HG02884 (cell line): ENCODE data around the gene ABCC4.

Experiments used
- ATAC-seq: cut with Tn5 transposase; IDR thresholded peaks from one replicate; pipeline ENCODE4 v1.9.1; 2021; ENCODE audit warnings: mild to moderate bottlenecking, moderate library complexity; ENCODE audit not compliant: unreplicated experiment

Gene ABCC4

DNA sequence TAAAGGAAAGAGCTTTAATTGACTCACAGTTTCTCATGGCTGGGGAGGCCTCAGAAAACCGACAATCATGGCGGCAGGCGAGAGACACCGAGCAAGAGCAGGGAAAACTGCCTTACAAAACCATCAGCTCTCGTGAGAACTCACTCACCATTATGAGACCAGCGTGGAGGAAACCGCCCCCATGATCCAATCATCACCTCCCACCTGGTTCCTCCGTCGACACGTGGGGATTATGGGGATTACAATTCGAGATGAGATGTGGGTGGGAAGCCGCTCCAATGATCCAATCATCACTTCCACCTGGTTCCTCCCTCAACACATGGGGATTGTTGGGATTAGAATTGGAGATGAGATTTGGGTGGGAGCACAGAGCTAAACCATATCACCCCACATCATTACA is 293.9 kb downstream of the ABCC4 start:
- ATAC-seq: no peak

DNA sequence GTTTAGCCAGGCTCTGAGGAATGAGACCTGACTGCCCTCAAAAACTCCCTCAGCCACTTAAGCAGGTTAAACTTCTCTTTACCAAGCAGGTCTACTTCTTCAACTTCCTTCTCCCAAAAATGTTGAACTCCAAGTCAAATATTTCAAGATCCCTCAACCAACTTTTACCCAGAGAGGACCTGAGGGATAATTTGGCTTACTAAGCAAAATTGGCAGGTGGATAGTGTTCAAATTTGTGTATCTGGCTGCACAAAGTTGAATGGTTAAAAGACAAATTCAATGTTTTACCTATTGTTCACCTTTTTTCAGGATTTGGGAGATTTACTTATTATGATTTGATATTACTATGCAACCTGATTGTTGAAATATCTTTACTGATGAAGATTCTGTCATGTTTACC is 296.0 kb downstream of the ABCC4 start:
- ATAC-seq: no peak

DNA sequence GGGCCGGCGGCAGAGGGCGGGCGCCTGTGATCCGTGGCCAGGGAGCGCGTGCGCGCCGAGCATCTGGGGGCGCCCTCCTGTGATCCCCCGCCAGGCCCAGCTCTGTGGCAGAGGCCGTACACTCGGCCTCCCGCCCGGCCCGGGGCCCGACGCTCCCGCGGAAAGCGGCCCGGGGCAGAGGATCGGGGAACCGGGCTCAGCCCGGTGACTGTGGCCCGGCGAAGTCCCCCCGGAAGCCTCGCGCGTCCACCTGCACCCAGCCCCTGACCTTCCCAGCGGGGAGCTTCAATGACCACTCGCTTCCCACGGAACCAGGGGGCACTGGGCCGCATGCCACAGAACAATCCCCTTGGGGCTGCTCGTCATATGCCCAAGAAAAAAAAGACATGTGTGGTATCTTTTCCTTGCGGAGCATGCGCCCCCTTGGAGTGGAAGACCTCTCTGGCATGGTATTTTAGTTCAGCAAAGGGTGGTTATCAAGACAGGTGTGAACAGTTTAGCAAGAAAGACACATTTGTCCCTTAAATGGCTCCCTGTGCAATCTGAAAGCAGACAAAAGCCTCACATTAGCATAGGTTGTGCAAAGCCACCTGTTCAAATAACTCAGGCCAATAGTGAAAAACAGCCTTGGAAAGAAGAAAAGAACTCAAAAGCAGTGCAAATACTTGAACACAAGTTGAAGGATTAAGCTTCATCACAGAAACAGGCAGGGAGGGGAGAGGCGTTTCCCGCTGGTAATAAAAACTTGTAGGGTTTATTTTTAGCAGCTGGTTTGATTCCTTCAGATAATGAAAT is 298.0 kb downstream of the ABCC4 start:
- no peak for ATAC-seq

DNA sequence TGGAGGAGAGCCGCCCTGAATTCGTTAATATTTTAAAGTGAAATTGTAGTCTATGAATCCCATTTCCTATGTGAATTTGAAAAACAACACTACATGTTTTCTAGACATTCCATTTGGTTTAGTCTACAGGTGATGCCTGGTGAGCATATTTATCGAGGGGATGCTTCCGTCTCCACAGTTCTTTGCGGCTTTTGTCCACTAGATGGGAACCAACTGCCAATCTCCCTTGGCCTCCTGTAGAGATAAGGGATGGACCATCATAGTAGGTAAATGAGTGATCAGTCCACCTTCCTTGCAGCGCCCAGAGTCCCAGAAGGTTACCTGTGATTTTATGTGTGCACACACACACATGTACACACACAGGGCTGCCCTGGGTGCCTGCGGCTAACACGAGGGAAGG is 299.1 kb downstream of the ABCC4 start:
- ATAC-seq: no peak

DNA sequence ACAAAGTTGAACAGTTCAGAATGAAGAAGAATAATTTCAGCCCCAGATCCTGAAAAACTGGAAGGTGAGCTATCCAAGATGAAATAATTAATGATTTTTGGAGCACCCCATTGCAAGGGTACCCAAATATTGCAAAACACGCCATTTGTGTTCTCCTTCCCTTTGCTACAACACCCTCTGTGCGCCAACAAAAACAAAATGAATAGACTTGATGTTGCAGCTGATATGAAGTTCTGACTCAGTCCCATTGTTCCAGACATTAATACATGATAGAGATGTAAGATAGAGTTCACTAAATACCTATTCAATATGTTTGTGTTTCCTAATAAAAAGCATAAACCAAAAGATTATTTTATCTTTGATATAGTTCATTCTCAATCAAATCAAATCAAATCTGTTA is 301.4 kb downstream of the ABCC4 start:
- ATAC-seq: no peak

DNA sequence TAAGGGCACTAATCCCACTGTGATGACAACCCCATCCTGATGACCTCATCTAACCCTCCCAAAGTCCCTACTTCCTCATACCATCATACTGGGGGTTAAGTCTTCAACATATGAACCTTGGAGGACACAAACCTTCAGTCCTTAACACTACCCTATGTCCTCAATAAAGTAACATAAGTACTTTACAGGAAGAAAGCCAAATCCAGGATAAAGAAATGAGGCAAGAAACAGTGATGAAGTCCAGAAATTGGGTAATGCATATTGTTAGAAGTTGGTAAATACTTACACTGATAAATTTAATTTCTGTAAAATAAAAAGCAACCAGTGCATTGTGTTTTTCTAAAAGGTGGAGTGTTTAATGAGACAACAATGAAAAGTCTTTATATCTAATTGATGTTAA is 304.1 kb downstream of the ABCC4 start:
- no peak for ATAC-seq

DNA sequence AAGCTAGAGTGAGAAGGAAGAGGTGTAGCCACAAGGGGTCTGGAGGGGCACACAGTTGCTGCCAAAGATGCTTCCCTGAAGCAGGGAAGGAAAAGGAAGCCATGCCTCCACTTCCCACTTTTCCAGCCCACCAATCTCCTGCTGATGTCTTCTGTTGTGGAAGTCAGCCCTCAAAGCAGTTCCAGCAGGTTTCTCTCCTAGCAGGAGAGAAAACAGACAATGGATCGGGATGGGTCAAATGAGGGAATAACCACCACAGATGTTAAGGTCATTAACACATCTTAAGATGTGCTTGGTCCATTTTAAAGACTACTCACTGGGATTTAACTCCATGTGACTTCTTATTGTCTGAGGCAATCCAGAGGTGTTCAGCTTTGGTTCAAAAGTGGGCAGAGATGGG is 304.8 kb downstream of the ABCC4 start:
- no peak for ATAC-seq

DNA sequence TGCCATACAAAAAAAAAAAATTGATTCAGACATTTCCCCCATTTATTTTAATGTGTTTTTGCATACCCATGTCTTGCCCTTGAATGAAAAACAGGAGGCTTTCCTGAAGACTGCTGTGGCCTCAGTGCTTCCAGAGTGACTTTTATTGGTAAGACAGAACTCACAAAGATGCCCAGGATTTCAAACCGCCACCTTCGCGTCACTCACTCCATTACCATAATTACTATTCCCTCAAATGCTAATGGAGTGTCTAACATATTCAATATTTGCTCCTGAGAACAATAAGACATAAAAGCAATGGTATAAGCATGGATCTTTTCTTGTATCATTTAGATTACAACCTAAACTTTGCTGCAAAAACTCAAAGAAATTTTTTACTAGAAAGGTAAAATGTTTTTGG is 306.7 kb downstream of the ABCC4 start:
- no peak for ATAC-seq

GRCh38 chr13:94993616-94994015 is 307.6 kb downstream of the ABCC4 start:
- ATAC-seq: no peak

DNA sequence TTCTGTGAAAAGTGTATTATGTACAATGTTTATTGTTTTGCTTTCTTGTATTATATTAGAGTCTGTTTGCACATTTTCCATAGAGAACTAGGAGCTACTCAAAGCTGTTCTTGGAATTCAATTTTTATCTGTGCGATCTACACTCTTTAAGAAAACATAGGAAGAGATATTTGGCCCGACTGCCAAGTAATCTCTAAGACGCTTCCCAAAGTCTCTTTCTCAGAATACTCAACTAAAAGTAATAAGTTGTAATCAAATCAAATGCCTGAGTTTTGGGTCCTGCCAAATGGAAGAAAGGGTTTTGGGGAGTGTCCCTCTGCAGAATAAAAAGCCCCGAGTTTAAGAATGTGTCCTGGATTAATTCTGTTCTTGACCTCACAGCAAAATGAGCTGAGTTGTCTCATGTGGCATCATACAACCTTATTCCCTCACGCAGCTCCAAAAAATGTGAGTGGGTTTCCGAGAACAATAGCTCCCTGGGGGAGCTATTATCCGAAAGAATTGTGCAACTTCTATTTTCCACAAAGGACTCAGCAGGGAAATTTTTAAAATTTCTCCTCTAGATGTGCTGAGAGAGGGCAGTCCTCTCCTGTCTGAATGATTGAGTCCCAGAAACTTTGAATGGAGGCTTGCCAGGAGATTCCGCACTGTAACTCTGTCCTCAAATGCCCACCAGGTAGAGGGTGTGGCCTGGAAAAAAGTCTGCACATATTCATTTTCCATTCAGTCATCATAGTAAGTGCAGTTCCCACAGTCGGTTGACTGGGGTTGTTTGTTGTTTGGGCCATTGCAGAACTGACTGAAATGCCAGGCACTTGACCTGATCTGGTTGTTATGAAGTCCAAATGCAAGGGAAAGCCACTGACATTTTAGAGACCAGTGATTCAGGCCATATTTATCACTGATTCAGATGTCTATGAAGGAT is 309.0 kb downstream of the ABCC4 start:
- no peak for ATAC-seq

DNA sequence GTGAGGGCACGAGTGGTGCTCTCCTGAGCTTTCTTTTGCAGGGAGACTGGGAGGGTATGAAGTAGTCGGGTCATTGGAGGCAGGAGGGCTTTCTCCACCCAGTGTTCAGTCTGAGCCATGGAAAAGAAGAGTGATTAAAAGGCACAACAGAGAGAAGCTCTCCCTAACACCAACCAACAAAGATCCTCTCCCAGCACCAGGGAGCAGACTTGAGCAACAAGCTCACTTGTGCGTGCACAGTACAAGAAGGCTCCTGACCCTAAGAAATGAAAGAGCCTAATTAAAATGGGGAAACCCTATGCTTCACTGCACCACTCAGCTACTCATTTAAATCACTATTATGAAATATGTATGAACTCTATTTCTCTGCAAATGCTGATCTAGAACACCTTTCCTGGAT is 312.6 kb downstream of the ABCC4 start:
- no peak for ATAC-seq

- no peak for ATAC-seq
Observed at GRCh38 chr13:94987869-94988268, 313.4 kb downstream of the ABCC4 start.

DNA sequence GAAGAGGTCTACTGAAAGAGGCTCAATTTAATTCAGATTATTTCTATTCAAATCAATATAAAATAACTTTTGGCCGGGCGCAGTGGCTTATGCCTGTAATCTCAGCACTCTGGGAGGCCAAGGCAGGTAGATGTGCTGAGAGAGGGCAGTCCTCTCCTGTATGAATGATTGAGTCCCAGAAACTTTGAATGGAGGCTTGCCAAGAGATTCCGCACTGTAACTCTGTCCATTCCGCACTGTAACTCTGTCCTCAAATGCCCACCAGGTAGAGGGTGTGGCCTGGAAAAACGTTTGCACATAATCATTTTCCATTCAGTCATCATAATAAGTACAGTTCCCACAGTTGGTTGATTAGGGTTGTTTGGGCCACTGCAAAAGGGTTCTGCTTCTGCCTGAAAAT is 314.2 kb downstream of the ABCC4 start:
- no peak for ATAC-seq

DNA sequence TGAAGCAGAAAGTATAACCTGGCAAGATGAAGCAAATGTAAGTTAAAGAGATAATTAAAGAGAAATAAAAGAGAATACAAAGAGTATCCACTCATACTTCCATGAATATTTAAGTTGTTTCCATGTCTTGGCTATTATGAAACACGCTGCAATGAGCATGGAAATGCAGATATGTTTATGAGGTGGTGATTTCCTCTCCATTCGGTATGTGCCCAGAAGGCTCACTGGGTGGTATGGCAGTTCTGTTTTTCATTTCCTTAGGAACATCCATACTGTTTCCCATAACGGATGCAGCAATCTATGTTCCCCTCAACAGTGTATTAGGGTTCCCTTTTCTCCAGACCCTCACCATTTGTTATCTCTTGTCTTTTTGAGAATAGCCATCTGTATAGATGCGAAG is 316.3 kb downstream of the ABCC4 start:
- ATAC-seq: no peak

- no peak for ATAC-seq
Observed at GRCh38 chr13:94978516-94978915, 322.7 kb downstream of the ABCC4 start.

GRCh38 chr13:94974015-94974951 is 327.0 kb downstream of the ABCC4 start:
- no peak for ATAC-seq

- no peak for ATAC-seq
Observed at GRCh38 chr13:94972262-94972661, 329.0 kb downstream of the ABCC4 start.
